ENCODE data around the gene DNAJC21.
A peak's percentile ranks its signal among the peaks of the same experiment; 100 is the strongest.
"Not testable (repeated sequence)": the region's sequence is repeated elsewhere in the genome, so short reads cannot be mapped to it uniquely, and the experiment has no call there.

DNAJC21 gene

GRCh38 chr5:34929134-34929719 is at the start of gene DNAJC21:
Gene DNAJC21, plus strand, starts transcription at chr5:34929559. Its CDS starts 261 bp downstream, at chr5:34929820.
- DNase-seq: peak; percentile 99

DNA sequence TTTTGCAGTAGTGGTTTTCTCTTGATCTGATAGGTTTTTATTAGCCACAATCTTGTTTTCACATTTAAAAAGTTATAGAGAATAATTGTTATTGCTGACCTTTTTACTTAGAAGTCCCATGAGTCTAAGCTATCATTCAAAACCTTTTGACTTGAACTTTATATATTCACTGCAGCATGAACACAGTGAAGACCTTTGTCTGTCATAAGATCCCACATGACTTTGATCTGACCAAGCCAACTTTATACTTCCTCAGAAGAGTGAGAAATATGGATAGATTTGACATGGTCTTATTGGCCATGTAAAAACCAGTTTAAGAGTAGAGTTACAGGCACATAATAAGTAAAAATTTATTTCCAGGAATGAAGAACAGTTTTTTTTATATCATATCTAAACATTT is 48.1 kb upstream of the DNAJC21 start:
- no peak for DNase-seq

GRCh38 chr5:34886392-34887119 is 42.8 kb upstream of the DNAJC21 start:
- no peak for DNase-seq

DNA sequence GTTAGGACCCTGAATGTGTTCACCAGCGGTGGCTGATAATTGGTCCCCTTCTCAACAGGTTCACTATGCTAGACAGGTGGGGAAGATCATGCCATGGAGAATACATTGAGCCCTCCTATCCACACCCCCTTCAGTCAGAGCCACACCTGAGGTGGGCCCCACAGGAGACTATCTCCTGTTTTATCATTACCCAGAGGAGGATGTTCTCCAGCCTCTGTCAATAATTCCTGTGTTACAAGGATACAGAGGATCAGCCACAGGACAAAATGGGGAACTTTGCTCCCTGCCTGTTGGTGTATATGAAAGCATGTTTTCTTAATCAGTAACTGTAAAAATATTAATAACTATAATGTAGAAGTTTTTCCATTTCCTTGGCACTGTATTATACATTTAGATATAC is 40.0 kb upstream of the DNAJC21 start:
- DNase-seq: no peak

DNA sequence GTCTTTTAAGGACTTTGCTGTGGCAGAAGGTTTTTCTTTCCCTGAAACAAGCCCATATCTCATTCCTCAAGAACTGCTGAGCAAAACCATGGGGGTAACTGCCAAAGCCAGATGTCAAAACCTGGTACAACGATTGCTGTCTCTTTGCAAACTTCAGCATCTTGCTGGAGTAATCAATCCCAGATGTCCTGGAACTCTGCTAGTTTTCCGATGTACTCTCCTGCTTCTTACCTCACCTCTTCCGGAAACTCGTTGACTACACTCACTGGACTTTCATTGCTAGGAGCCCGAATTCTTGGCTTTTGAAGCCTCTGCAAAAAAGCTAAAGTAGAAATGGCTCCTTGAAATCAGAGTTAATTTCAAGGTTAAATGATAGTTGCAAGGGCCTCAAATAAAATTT is 37.4 kb upstream of the DNAJC21 start:
- no peak for DNase-seq

DNA sequence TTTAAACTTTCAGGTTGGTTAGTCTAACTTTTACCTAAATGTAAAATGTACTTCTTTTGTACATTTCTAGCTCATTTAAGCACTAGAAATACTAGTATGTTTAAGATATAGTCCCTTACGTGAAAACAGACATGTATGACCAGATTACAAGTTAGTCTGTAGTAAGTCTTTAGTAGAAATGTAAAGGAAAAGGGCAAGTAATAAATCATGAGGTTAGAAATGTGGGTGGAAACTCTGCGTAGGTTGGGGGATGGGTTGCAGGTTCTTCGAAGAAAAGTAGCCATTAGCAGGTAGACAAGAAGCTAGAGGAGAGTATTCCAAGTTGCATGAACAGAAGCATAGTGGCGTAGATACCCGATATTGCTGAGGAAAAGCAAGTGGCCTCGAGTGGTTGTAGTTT is 36.9 kb upstream of the DNAJC21 start:
- no peak for DNase-seq

- DNase-seq: no peak
Observed at GRCh38 chr5:34894716-34895115, 34.6 kb upstream of the DNAJC21 start.

DNA sequence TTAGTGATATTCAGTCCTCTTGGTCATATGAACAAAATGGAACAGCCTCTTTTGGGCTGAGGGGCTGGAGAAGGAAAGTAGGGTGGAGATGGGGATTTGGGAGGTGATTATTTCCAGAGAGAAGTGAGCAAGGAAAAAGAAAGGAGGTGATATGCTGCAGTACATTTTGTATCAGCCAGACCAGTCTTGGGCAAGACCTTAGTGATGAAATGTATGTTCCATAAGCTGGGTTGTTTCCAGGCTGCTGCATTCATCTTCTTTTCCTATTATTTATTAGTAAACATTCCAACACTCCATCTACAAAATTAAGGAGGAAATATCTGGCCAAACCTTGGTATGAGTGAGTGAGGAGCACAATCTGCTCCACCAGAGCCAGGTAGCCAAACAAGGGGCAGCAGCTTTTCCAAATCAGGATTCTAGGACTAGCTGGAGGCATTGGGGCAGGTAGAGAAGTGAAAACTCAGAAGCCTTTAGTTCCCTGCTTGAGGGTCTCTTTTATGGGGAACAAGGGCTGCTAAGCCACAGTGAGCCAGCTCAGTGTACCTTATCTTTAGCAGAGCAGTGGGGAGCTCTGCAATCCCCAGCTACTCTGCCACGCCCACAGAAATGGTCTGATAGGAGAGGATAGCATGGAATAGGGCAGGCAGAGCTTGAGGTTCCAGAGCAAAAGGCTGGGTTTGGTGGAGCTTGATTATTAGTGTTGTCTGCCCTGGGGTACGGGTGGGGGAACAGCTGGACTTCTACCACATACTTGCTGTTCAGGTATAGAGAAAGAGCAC is 33.5 kb upstream of the DNAJC21 start:
- DNase-seq: no peak

GRCh38 chr5:34897646-34898045 is 31.7 kb upstream of the DNAJC21 start:
- DNase-seq: no peak

DNA sequence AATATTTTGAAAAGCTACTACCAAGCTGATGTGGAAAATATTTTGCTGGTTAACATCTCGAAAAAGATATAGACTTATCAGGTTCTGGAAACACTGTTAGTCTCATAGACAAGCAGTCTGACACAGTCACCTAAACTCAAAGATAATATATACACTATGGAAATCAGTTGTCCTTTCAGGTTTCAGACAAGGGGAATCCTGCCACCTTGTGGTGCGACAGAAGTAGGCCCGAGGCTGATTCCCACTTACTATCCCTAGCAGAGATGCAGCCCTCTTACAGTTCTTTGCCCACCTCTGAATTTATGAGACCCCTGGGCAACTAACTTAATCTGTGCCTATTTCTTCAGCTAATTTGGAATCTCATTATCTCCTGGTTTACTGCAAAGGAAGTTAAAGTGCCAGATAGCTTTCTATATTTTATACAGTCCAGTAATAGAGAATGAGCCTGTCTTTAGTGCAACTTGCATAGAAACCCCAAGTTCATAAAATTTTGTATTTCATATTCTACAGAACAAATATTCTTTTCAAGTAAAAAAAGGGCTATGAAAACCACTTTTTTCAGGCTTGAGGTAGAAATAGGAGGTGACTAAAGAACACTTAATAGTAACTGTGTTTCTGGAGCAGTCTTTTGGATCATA is 31.0 kb upstream of the DNAJC21 start:
- peak; percentile 69 for DNase-seq

GRCh38 chr5:34899066-34899465 is 30.3 kb upstream of the DNAJC21 start:
- DNase-seq: no peak

DNA sequence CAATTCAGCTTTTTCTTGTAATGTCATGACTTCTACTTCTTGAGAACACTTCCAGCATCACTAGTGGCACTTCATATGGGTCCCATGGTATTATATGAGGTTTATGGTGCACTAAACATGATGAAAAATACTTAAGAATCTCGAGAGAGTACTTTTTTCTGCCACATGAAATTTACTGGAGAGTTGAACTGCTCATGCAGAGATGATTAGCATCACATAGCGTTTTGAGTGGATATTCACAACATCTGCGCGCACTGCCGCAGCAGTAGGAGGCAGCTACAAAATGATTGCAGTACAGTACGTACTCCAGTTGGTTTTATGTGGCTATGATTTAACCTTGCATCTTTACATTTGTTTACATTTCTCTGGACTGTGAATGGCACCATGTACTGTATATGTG is 28.7 kb upstream of the DNAJC21 start:
- no peak for DNase-seq

DNA sequence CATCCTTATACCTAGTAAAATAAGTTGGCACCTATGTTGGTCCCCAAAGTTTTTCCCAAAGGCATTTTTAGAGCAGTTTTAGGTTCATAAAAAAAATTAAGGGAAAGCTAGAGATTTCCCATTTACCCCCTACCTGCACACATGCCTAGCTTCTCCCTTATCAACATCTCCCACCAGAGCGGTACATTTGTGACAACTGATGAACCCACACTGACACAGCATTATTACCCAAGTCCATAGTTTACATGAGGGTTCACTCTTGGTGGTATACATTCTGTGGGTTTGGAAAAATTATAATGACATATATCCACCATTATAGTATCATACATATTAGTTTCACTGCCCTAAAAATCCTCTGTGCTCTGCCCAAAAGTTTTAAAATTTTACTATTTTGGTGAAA is 26.1 kb upstream of the DNAJC21 start:
- no peak for DNase-seq

- peak; percentile 19 for DNase-seq
Observed at GRCh38 chr5:34905564-34905963, 23.8 kb upstream of the DNAJC21 start.

- DNase-seq: no peak
Observed at GRCh38 chr5:34913072-34913471, 16.3 kb upstream of the DNAJC21 start.

DNA sequence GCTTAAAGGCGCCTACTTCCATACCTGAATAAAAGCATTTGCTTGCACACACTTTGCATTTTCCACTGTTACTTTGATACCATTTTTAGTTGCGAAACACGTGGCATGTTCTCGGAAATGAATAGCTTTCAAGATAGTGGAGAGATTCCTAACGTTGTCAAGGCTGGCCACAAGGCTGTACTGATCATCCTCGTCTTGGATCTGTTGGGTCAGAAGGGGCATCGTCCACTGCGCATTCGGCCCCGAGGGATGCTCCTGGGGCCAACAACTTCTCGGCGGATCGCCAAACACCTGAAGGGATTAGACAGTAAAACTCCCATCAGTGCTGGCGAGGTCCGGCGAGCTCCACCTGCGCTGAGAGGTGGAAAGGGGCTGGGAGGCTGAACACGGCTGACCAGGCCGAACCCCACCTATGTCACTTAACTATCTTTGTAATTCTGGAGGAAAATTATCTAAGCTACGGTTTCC is 14.7 kb upstream of the DNAJC21 start:
- no peak for DNase-seq

DNA sequence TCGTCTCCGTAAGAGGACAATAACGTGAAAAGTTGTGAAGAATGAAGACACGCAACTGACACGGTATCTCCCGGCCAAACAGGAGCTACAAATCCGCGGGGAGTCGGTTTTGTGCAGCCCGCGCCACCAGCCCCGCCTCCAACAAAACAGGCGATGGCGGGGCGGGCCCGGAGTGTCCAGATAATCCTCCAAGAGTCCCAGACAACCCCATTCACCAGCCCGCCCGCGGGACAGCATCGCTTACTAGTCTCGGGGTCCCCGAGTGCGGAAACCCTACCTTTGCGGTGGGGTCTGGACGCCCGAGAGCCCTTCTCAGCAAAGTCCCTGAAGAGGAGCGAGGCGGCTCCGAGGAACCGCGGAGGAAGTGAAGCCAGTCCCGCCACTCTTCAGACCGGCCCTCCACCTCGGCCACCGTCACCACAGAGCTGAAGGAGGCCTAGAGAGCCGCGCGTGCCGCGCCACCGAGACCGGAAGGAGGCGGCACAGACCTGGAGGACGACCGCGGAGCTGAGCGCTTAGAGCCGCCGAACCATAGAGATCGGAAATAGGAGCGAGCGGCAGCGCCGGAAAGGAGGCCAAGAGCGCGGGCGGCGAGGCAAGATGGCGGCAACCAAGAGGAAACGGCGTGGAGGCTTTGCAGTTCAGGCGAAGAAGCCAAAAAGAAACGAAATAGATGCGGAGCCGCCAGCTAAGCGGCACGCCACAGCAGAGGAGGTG is 14.1 kb upstream of the DNAJC21 start, which contains the start of the genes BRIX1 and RAD1:
Gene BRIX1, plus strand, starts transcription at position 573 of the 717 bp plus-strand sequence. Its CDS starts 28 bp downstream, at position 601.
Gene RAD1, minus strand, starts transcription at position 366 of the 717 bp plus-strand sequence. CDS start 612 bp downstream, outside the sequence.
- peak; percentile 99 for DNase-seq

DNA sequence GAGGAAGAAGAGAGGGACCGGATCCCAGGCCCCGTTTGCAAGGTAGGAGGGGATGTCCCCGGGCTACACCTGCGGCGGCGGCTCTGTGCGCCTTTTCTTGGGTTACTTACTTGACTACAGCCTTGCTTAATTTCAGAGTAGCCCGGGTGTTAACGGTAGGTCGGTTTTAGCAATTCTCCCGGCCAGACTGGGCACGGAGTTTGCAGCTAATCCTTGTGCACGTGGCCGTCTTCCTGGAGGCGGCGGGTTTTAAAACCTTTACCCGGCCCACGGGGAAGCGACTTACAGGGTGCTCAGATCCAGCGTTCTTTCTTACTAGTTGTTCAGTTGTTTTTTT is 13.5 kb upstream of the DNAJC21 start:
- DNase-seq: no peak

GRCh38 chr5:34916518-34916917 is 12.8 kb upstream of the DNAJC21 start:
- no peak for DNase-seq

DNA sequence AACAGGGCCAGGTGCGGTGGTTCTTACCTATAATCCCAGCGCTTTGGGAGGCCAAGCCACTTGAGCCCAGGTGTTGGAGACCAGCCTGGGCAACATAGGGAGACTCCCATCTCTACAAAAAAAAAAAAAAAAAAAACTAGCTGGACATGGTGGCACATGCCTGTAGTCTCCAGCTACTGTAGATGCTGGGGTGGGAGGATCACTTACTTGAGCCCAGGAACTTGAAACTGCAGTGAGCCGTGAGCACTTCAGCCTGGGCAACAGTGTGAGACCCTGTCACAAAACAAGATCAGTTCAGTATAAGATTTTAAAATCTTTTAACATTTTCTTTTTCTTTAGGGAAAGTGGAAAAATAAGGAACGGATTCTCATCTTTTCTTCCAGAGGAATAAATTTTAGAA is 11.3 kb upstream of the DNAJC21 start:
- no peak for DNase-seq

GRCh38 chr5:34919077-34919476 is 10.3 kb upstream of the DNAJC21 start:
- DNase-seq: no peak

GRCh38 chr5:34923256-34923655 is 6.1 kb upstream of the DNAJC21 start:
- DNase-seq: not testable (repeated sequence)

Measured in NCI-H446 treated with DMSO at 0.1 percent for 48 hours (cell line).